Forelimb muscle (tissue), 1 donor: ENCODE measurements around the gene GREB1. TPM values are rescaled to one million over a fixed set of nuclear protein-coding genes. Genes with fewer than 3 reads are reported as not detected.

ENCODE experiments used
- DNase-seq: peaks from one replicate; pipeline ENCODE4 v3.0.0-alpha.2; 2013; ENCODE audit warnings: low read depth
- polyA plus RNA-seq: library from polyadenylated mRNA; unstranded; fragments of 120-200 nt; gene quantifications from one replicate; pipeline ENCODE4 v1.2.1, GENCODE V29; 2013; ENCODE audit not compliant: insufficient read length

Gene GREB1
- polyA plus RNA-seq, 1 donor, result 10.2 TPM

- DNase-seq, result no peak
Observed at GRCh38 chr2:11611251-11611650, 77.4 kb downstream of the GREB1 start.

DNA sequence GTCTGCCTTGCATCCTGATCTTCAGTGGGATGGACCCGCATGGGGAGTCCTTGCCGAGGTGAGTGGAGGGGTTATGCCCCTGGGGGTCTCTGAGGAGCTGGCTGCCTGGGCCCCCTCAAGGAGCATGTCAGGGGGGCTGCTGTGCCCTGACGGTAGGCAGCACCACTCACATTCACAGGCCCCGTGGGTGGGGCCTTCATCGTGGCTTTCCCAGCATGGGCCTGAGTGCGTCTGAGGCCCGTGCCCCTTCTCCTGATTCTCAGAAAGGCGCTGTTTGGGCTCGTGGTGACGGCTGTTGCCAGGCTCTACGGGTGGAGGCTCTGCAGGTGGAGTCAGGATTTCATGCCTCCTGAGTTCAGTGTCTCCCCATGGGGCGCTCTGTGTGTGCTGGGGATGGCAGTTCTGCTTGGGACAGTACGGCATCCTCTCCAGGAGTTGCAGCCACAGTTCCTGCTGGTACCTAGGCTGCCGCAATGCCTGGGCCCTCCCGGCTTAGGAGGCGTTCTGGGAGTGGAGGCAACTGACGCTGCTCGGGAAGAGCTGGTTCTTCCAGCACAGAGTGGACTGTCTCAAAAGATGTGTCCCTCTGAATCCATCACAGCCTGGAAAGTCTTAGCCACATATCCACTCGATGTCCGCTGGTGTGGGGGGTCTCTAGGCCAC is 78.8 kb downstream of the GREB1 start:
- no peak for DNase-seq

- no peak for DNase-seq
Observed at GRCh38 chr2:11613297-11613696, 79.5 kb downstream of the GREB1 start.

GRCh38 chr2:11615209-11615608 is 81.4 kb downstream of the GREB1 start:
- no peak for DNase-seq

DNA sequence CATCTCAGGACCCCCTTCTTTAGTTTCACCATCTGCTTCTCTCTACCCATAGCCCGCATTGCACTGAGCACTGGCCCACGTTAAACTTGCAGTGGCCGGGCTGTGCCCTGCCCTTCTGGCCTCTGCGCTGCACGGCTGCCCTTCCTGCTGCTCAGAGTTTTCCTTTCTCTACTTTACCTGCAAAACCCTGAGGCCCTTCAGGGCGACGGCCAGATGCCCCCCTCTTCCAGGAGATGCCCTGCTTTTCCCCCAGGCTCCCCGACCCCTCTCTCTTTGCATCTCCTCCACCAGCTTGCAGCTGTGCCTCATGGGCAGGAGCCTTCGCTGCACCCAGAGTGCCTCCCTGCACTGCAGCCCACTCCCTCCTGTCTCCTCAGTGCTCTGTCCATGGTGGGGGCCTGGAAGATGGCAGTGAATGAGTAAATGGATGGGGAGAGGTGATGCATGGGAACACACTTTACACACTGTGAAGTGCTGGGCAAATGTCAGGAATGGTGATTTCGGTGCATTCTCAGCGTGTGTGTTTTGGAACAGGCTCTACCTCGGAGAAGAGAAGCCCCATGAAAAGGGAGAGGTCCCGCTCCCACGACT is 82.3 kb downstream of the GREB1 start:
- DNase-seq, result no peak

DNA sequence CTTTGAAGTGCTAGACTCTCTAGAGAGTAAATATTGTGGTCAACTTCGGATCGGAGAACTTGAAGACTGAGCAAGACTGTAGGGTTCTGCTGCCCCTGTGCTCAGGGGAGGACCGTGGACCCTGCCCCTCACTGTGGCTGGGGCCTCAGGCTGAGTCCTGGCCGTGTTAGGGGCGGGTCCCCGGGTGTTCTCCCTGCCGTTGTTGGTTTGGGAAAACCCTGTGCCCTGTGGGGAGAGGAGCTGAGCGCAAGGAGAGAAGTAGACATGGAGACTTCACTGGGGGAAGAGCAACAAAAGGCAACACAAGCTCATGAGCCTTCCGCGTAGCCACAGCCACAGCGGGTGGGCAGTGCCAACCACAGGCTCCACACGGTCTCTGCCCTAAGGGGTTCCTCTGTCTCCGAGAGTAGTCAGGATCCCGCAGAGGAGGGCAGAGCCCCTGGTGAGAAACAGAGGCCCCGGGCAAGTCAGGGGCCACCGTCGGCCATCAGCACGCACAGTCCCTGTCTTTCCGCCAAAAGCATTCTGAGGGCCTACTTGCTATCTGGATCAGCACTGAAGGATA is 83.1 kb downstream of the GREB1 start:
- DNase-seq, result no peak

- DNase-seq, result no peak
Observed at GRCh38 chr2:11617527-11617926, 83.7 kb downstream of the GREB1 start.

- DNase-seq, result no peak
Observed at GRCh38 chr2:11617984-11618707, 84.3 kb downstream of the GREB1 start.

GRCh38 chr2:11618708-11619062 is 84.8 kb downstream of the GREB1 start:
- no peak for DNase-seq

GRCh38 chr2:11621410-11621809 is 87.6 kb downstream of the GREB1 start:
- DNase-seq, result no peak

DNA sequence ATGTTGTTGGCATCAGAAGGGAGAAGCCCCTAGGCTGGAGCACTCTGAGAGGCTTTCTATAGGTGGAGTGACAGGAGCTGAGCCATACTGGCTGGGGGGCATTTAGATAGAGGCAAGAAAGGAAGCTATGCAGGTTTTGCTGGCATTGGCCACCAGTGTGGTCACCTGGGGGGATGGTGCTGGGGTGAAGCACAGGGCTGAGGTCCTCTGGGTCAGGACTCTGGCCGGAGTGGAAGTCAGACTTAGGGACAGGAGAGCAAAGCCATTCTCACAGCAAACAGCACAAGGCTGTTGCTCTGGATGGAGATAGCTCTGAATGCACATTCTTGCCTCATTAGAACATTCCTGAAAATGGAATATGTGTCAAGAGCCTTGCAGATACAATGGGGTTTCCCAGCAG is 88.8 kb downstream of the GREB1 start:
- no peak for DNase-seq

GRCh38 chr2:11624893-11625292 is 91.0 kb downstream of the GREB1 start:
- no peak for DNase-seq

- no peak for DNase-seq
Observed at GRCh38 chr2:11625671-11626070, 91.8 kb downstream of the GREB1 start.

DNA sequence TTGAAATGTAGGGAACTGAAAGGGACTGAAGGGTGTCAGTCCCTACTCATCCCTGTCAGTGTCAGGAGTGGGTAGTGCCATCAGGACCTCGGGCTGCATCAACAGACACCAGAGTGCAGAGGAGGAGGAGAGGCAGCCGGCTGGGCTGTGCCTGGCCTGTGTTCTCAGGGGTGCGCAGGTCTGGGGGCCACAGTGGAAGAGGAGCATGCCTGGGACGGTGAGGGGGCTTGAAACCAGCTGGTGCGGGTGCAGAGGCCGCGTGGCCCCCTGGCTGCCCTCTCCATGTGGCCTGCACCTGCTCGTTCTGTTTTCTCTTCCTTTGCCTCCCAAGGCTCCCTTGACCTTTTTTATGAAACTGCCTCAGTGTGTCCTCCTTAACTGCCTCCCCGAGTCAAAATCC is 94.8 kb downstream of the GREB1 start:
- DNase-seq, result no peak

DNA sequence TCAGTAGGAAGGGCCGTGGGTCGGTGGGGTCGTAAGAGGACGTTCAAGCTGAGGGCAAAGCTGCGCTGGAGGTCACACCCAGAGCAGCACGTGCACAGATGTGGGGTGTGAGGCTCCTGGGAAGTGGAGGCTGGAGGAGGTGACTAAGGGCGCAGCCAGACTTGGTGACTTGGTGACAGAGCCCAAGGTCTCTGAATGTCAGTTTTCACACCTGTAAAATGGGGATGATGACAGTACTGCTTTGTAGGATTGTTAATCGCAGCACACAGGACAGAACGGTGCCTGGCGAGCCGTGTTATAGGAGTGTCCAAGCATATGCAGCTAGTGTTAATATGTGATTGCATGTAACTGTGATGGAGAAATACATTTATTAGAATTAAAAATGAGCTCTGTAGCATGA is 95.4 kb downstream of the GREB1 start:
- no peak for DNase-seq

GRCh38 chr2:11629851-11630250 is 96.0 kb downstream of the GREB1 start:
- DNase-seq, result no peak

GRCh38 chr2:11630855-11631254 is 97.0 kb downstream of the GREB1 start:
- no peak for DNase-seq

GRCh38 chr2:11631462-11631861 is 97.6 kb downstream of the GREB1 start:
- no peak for DNase-seq

- no peak for DNase-seq
Observed at GRCh38 chr2:11633923-11634478, 100.2 kb downstream of the GREB1 start.

DNA sequence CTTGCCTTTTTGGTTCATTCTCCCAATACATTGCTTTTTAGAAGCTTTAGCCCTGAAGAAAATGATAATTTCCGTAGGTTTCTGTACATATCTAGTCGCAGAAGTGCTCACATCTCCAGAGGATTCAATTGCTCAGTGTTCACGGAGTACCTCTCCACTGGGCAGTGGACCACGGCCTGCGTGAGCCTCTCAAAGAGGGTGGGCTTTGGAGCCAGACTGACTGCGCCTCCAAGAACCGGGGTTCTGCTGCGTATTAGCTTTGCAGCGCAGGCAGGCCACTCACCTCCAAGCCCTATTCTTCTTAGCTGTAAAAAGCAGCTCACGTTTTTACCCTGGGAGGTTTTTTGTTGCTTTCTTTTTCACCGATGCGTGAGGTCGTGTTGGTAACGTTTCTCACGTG is 100.7 kb downstream of the GREB1 start:
- no peak for DNase-seq

DNA sequence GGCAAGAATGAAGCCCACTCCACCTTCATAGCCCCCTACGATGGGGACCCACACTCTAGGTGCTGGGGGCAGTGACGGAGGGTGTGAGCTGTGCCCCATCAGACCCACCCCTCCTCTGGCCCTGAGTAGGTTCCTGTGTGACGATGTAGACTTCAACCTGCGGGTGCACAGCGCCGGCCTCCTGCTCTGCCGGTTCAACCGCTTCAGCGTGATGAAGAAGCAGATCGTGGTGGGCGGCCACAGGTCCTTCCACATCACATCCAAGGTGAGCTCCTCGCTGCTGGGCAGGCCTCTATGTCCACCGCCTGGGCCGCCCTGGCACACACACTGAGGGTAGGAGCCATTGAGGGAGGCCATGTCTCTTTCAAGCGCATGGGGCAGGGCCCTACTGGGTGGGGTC is 101.3 kb downstream of the GREB1 start:
- DNase-seq, result no peak

GRCh38 chr2:11636593-11637295 is 102.9 kb downstream of the GREB1 start:
- DNase-seq, result no peak
